ENCODE results near the gene UBE4B.
A peak's percentile ranks its signal among the peaks of the same experiment; 100 is the strongest.
"Not testable (repeated sequence)": the region's sequence is repeated elsewhere in the genome, so short reads cannot be mapped to it uniquely, and the experiment has no call there.

UBE4B gene

GRCh38 chr1:10021992-10022391 lies 10.8 kb upstream of the UBE4B start:
- DNase-seq, H3K9me3 Mint-ChIP-seq, H3K27ac Mint-ChIP-seq, H3K4me1 Mint-ChIP-seq, ATAC-seq, H3K27me3 Mint-ChIP-seq, H3K4me3 Mint-ChIP-seq: not testable (repeated sequence)

GRCh38 chr1:10022656-10023055 lies 10.1 kb upstream of the UBE4B start:
- Mint-ChIP-seq H3K4me1 (peaks cover 7% of the 10 kb centered on the region), H3K9me3 (no peaks in the 10 kb centered on the region), H3K27me3 (no peaks in the 10 kb centered on the region), H3K4me3 (no peak overlapping the region), H3K27ac (no peak overlapping the region)
- ATAC-seq (no peak), DNase-seq (no peak)

- Mint-ChIP-seq H3K27ac (no peak overlapping the region), H3K4me3 (no peak overlapping the region), H3K4me1 (no peaks in the 10 kb centered on the region), H3K27me3 (no peaks in the 10 kb centered on the region), H3K9me3 (no peaks in the 10 kb centered on the region)
- no peak for DNase-seq
- ATAC-seq, result no peak
Observed at GRCh38 chr1:10025354-10025753, 7.4 kb upstream of the UBE4B start.

- ATAC-seq, result no peak
- no peak for DNase-seq
- Mint-ChIP-seq H3K4me1 (peaks cover 3% of the 10 kb centered on the region), H3K4me3 (no peak overlapping the region), H3K27ac (no peak overlapping the region), H3K27me3 (no peaks in the 10 kb centered on the region), H3K9me3 (no peaks in the 10 kb centered on the region)
Observed at GRCh38 chr1:10027027-10027426, 5.7 kb upstream of the UBE4B start.

- H3K4me1 Mint-ChIP-seq, result peaks cover 15% of the 10 kb centered on the region
- not testable (repeated sequence) for H3K9me3 Mint-ChIP-seq, H3K27ac Mint-ChIP-seq, ATAC-seq, H3K4me3 Mint-ChIP-seq, H3K27me3 Mint-ChIP-seq, DNase-seq
Observed at GRCh38 chr1:10028956-10029500, 3.7 kb upstream of the UBE4B start.

- Mint-ChIP-seq H3K4me1 (peaks cover 29% of the 10 kb centered on the region), H3K9me3 (no peaks in the 10 kb centered on the region), H3K4me3 (no peak overlapping the region), H3K27ac (no peak overlapping the region), H3K27me3 (no peaks in the 10 kb centered on the region)
- DNase-seq (no peak), ATAC-seq (no peak)
Observed at GRCh38 chr1:10031461-10031860, 1.3 kb upstream of the UBE4B start.

GRCh38 chr1:10033359-10033845 lies 644 bp downstream of the UBE4B start:
- peak overlapping the region; percentile 85 to 98 for H3K4me3 Mint-ChIP-seq
- ATAC-seq, result peak; percentile 29
- peaks cover 29% of the 10 kb centered on the region for H3K4me1 Mint-ChIP-seq
- no peaks in the 10 kb centered on the region for H3K9me3 Mint-ChIP-seq
- DNase-seq, result no peak
- no peaks in the 10 kb centered on the region for H3K27me3 Mint-ChIP-seq
- H3K27ac Mint-ChIP-seq, result peak overlapping the region; percentile 98 to 99

GRCh38 chr1:10042746-10043145 lies 10.0 kb downstream of the UBE4B start:
- Mint-ChIP-seq H3K4me1 (peaks cover 33% of the 10 kb centered on the region), H3K9me3 (no peaks in the 10 kb centered on the region), H3K27me3 (no peaks in the 10 kb centered on the region), H3K27ac (no peak overlapping the region), H3K4me3 (no peak overlapping the region)
- no peak for DNase-seq
- ATAC-seq, result no peak

GRCh38 chr1:10045480-10046355 lies 13.0 kb downstream of the UBE4B start:
- Mint-ChIP-seq H3K4me1 (peaks cover 35% of the 10 kb centered on the region), H3K27ac (peak overlapping the region in 1 of 2 donors; percentile 41), H3K27me3 (no peaks in the 10 kb centered on the region), H3K9me3 (no peaks in the 10 kb centered on the region), H3K4me3 (no peak overlapping the region)
- no peak for ATAC-seq
- no peak for DNase-seq

GRCh38 chr1:10046356-10047085 lies 13.8 kb downstream of the UBE4B start:
- ATAC-seq, result no peak
- Mint-ChIP-seq H3K4me1 (peaks cover 35% of the 10 kb centered on the region), H3K27me3 (no peaks in the 10 kb centered on the region), H3K27ac (no peak overlapping the region), H3K4me3 (no peak overlapping the region), H3K9me3 (no peaks in the 10 kb centered on the region)
- DNase-seq, result no peak

- H3K4me1 Mint-ChIP-seq, result peaks cover 35% of the 10 kb centered on the region
- ATAC-seq, result no peak
- no peaks in the 10 kb centered on the region for H3K9me3 Mint-ChIP-seq
- DNase-seq, result no peak
- no peak overlapping the region for H3K4me3 Mint-ChIP-seq
- H3K27me3 Mint-ChIP-seq, result no peaks in the 10 kb centered on the region
- H3K27ac Mint-ChIP-seq, result no peak overlapping the region
Observed at GRCh38 chr1:10048601-10049000, 15.8 kb downstream of the UBE4B start.

- H3K27ac Mint-ChIP-seq, result no peak overlapping the region
- H3K4me1 Mint-ChIP-seq, result peaks cover 20% of the 10 kb centered on the region
- no peaks in the 10 kb centered on the region for H3K27me3 Mint-ChIP-seq
- H3K4me3 Mint-ChIP-seq, result no peak overlapping the region
- H3K9me3 Mint-ChIP-seq, result no peaks in the 10 kb centered on the region
- no peak for DNase-seq
- no peak for ATAC-seq
Observed at GRCh38 chr1:10050611-10051010, 17.9 kb downstream of the UBE4B start.

- H3K4me1 Mint-ChIP-seq, result peaks cover 13% of the 10 kb centered on the region
- H3K4me3 Mint-ChIP-seq, result no peak overlapping the region
- H3K27me3 Mint-ChIP-seq, result no peaks in the 10 kb centered on the region
- H3K27ac Mint-ChIP-seq, result no peak overlapping the region
- ATAC-seq, result no peak
- H3K9me3 Mint-ChIP-seq, result no peaks in the 10 kb centered on the region
- DNase-seq, result no peak
Observed at GRCh38 chr1:10051656-10052055, 18.9 kb downstream of the UBE4B start.

- DNase-seq (no peak), ATAC-seq (no peak)
- no peak overlapping the region for H3K27ac Mint-ChIP-seq
- H3K9me3 Mint-ChIP-seq, result no peaks in the 10 kb centered on the region
- H3K4me3 Mint-ChIP-seq, result no peak overlapping the region
- peaks cover 8% of the 10 kb centered on the region for H3K4me1 Mint-ChIP-seq
- H3K27me3 Mint-ChIP-seq, result no peaks in the 10 kb centered on the region
Observed at GRCh38 chr1:10052347-10052746, 19.6 kb downstream of the UBE4B start.

- no peak for ATAC-seq
- Mint-ChIP-seq H3K27ac (no peak overlapping the region), H3K27me3 (no peaks in the 10 kb centered on the region), H3K4me1 (peaks cover 5% of the 10 kb centered on the region), H3K4me3 (no peak overlapping the region), H3K9me3 (no peaks in the 10 kb centered on the region)
- no peak for DNase-seq
Observed at GRCh38 chr1:10054465-10054864, 21.7 kb downstream of the UBE4B start.

- Mint-ChIP-seq H3K27ac (no peak overlapping the region), H3K9me3 (no peaks in the 10 kb centered on the region), H3K4me1 (peaks cover 5% of the 10 kb centered on the region), H3K27me3 (no peaks in the 10 kb centered on the region), H3K4me3 (no peak overlapping the region)
- no peak for ATAC-seq
- no peak for DNase-seq
Observed at GRCh38 chr1:10056599-10056987, 23.8 kb downstream of the UBE4B start.
